Activated CD4-positive, alpha-beta T cell treated with anti-CD3 and anti-CD28 coated beads, Interleukin-2, amount 10 ng/mL, durations not matched to agents 7 days and 5 days (primary cell): Measurements from ENCODE around the gene RREB1. TPM values are rescaled to one million over a fixed set of nuclear protein-coding genes. Genes with fewer than 3 reads are reported as not detected.

Experiments
- CTCF ChIA-PET: fragments of 350-600 bp; sonication (Branson Sonifier 250); formaldehyde crosslinking; loops from one replicate; lab custom pipeline; 2021; ENCODE audit warnings: antibody characterized with exemption; lab: Charles Lee
- POLR2A ChIA-PET: fragments of 350-600 bp; sonication (Branson Sonifier 250); formaldehyde crosslinking; loops from one replicate; lab custom pipeline; 2021; ENCODE audit warnings: antibody characterized with exemption; lab: Charles Lee
- DNase-seq: peaks from one replicate; pipeline ENCODE4 v3.0.0-alpha.2; 2020
- H3K27ac Mint-ChIP-seq: one replicate; pipeline ENCODE4 v1.8.0; 2021; ENCODE audit warnings: mild to moderate bottlenecking, moderate library complexity, mixed read lengths
- H3K27me3 Mint-ChIP-seq: one replicate; pipeline ENCODE4 v1.8.0; 2021; ENCODE audit warnings: mixed read lengths
- H3K36me3 Mint-ChIP-seq: one replicate; pipeline ENCODE4 v1.8.0; 2021; ENCODE audit warnings: low read depth, mixed read lengths
- H3K4me1 Mint-ChIP-seq: one replicate; pipeline ENCODE4 v1.8.0; 2021; ENCODE audit warnings: mixed read lengths
- H3K4me3 Mint-ChIP-seq: one replicate; pipeline ENCODE4 v1.8.0; 2021; ENCODE audit warnings: mild to moderate bottlenecking, moderate library complexity, mixed read lengths
- H3K9me3 Mint-ChIP-seq: one replicate; pipeline ENCODE4 v1.8.0; 2021; ENCODE audit warnings: mixed read lengths
- total RNA-seq, 2 experiments: library from RNA; stranded (reverse); gene quantifications; one replicate each; pipeline ENCODE4 v1.2.3, GENCODE V29; 2021

The RREB1 gene
- total RNA-seq, 2 experiments from 2014 or later, result 27.2 to 30.1 TPM

- no peaks in the 10 kb centered on the region for H3K9me3 Mint-ChIP-seq
Observed at GRCh38 chr6:7241709-7242645, 134.2 kb downstream of the RREB1 start.

GRCh38 chr6:7242835-7243178 is 135.0 kb downstream of the RREB1 start:
- no peaks in the 10 kb centered on the region for H3K27me3 Mint-ChIP-seq
- ChIA-PET POLR2A (no interaction called here), CTCF (interaction anchor here (0.7 to 1.7 kb wide), 5 partner anchors 9 to 567 kb away, joined by 3 to 4 read pairs (median 3); no protein-coding TSS in a partner anchor)
- DNase-seq, result no peak
- no peaks in the 10 kb centered on the region for H3K9me3 Mint-ChIP-seq
- H3K4me3 Mint-ChIP-seq, result no peak overlapping the region
- H3K27ac Mint-ChIP-seq, result no peak overlapping the region
- H3K36me3 Mint-ChIP-seq, result peaks cover 13% of the 10 kb centered on the region
- H3K4me1 Mint-ChIP-seq, result peaks cover 25% of the 10 kb centered on the region

More at GRCh38 chr6:7241709-7242645, 134.2 kb downstream of the RREB1 start:
- ChIA-PET POLR2A (no interaction called here), CTCF (interaction anchor here (0.7 to 1.7 kb wide), 2 partner anchors 183 to 566 kb away, joined by 3 read pairs; no protein-coding TSS in a partner anchor)
- no peak for DNase-seq
- Mint-ChIP-seq H3K36me3 (peaks cover 13% of the 10 kb centered on the region), H3K4me1 (peaks cover 25% of the 10 kb centered on the region), H3K4me3 (no peak overlapping the region), H3K27ac (peak overlapping the region; percentile 39), H3K27me3 (no peaks in the 10 kb centered on the region)

GRCh38 chr6:7243179-7243981 is 135.6 kb downstream of the RREB1 start:
- Mint-ChIP-seq H3K4me1 (peaks cover 25% of the 10 kb centered on the region), H3K27me3 (no peaks in the 10 kb centered on the region), H3K4me3 (no peak overlapping the region), H3K9me3 (no peaks in the 10 kb centered on the region), H3K27ac (peak overlapping the region; percentile 16), H3K36me3 (peaks cover 13% of the 10 kb centered on the region)
- ChIA-PET POLR2A (no interaction called here), CTCF (interaction anchor here (0.6 to 2.1 kb wide), 8 partner anchors 8 to 567 kb away, joined by 3 to 6 read pairs (median 3); no protein-coding TSS in a partner anchor)
- DNase-seq, result peak; percentile 67

- peaks cover 10% of the 10 kb centered on the region for H3K36me3 Mint-ChIP-seq
- POLR2A ChIA-PET, result no interaction called here
- CTCF ChIA-PET, result interaction anchor here (0.6 to 2.1 kb wide), 2 partner anchors 9 kb away, joined by 3 to 6 read pairs; no protein-coding TSS in a partner anchor
Observed at GRCh38 chr6:7245668-7246393, 138.1 kb downstream of the RREB1 start.

GRCh38 chr6:7246401-7247178 is 138.8 kb downstream of the RREB1 start:
- H3K36me3 Mint-ChIP-seq, result peaks cover 6% of the 10 kb centered on the region
- ChIA-PET POLR2A (no interaction called here), CTCF (interaction anchor here (0.6 kb wide), 1 partner anchor 10 kb away, joined by 3 read pairs; no protein-coding TSS in a partner anchor)
- no peak overlapping the region for H3K4me3 Mint-ChIP-seq
- peaks cover 18% of the 10 kb centered on the region for H3K4me1 Mint-ChIP-seq
- H3K27ac Mint-ChIP-seq, result no peak overlapping the region
- no peaks in the 10 kb centered on the region for H3K27me3 Mint-ChIP-seq
- no peaks in the 10 kb centered on the region for H3K9me3 Mint-ChIP-seq
- DNase-seq, result no peak

More at GRCh38 chr6:7245668-7246393, 138.1 kb downstream of the RREB1 start:
- Mint-ChIP-seq H3K4me3 (no peak overlapping the region), H3K27ac (peak overlapping the region; percentile 36), H3K4me1 (peaks cover 22% of the 10 kb centered on the region), H3K27me3 (no peaks in the 10 kb centered on the region), H3K9me3 (no peaks in the 10 kb centered on the region)
- DNase-seq, result no peak

- Mint-ChIP-seq H3K36me3 (peaks cover 6% of the 10 kb centered on the region), H3K9me3 (no peaks in the 10 kb centered on the region), H3K27ac (no peak overlapping the region), H3K4me1 (peaks cover 12% of the 10 kb centered on the region), H3K27me3 (no peaks in the 10 kb centered on the region), H3K4me3 (no peak overlapping the region)
- ChIA-PET POLR2A (no interaction called here), CTCF (no interaction called here)
- no peak for DNase-seq
Observed at GRCh38 chr6:7247179-7247456, 139.4 kb downstream of the RREB1 start.

GRCh38 chr6:7247828-7248227 is 140.1 kb downstream of the RREB1 start:
- Mint-ChIP-seq H3K27me3 (no peaks in the 10 kb centered on the region), H3K36me3 (peaks cover 6% of the 10 kb centered on the region), H3K4me1 (peaks cover 9% of the 10 kb centered on the region), H3K9me3 (no peaks in the 10 kb centered on the region), H3K27ac (no peak overlapping the region), H3K4me3 (no peak overlapping the region)
- ChIA-PET CTCF (no interaction called here), POLR2A (no interaction called here)
- DNase-seq, result no peak

GRCh38 chr6:7249391-7249790 is 141.6 kb downstream of the RREB1 start:
- no peaks in the 10 kb centered on the region for H3K27me3 Mint-ChIP-seq
- CTCF ChIA-PET, result interaction anchor here (0.7 to 1.6 kb wide), 3 partner anchors 10 to 73 kb away, joined by 3 to 5 read pairs (median 3); no protein-coding TSS in a partner anchor
- no peaks in the 10 kb centered on the region for H3K4me1 Mint-ChIP-seq
- peaks cover 4% of the 10 kb centered on the region for H3K36me3 Mint-ChIP-seq
- no peak overlapping the region for H3K27ac Mint-ChIP-seq
- no peak overlapping the region for H3K4me3 Mint-ChIP-seq
- no peaks in the 10 kb centered on the region for H3K9me3 Mint-ChIP-seq
- DNase-seq, result no peak
- POLR2A ChIA-PET, result no interaction called here

GRCh38 chr6:7249946-7250643 is 142.3 kb downstream of the RREB1 start:
- H3K27me3 Mint-ChIP-seq, result no peaks in the 10 kb centered on the region
- no peaks in the 10 kb centered on the region for H3K9me3 Mint-ChIP-seq
- H3K27ac Mint-ChIP-seq, result no peak overlapping the region
- H3K4me1 Mint-ChIP-seq, result no peaks in the 10 kb centered on the region
- peaks cover 4% of the 10 kb centered on the region for H3K36me3 Mint-ChIP-seq
- POLR2A ChIA-PET, result no interaction called here
- DNase-seq, result no peak
- H3K4me3 Mint-ChIP-seq, result no peak overlapping the region
- CTCF ChIA-PET, result interaction anchor here (0.6 to 1.6 kb wide), 5 partner anchors 9 to 573 kb away, joined by 3 to 5 read pairs (median 3); no protein-coding TSS in a partner anchor

GRCh38 chr6:7250812-7251211 is 143.1 kb downstream of the RREB1 start:
- Mint-ChIP-seq H3K4me3 (no peak overlapping the region), H3K9me3 (no peaks in the 10 kb centered on the region), H3K36me3 (peaks cover 4% of the 10 kb centered on the region), H3K4me1 (no peaks in the 10 kb centered on the region), H3K27me3 (no peaks in the 10 kb centered on the region), H3K27ac (no peak overlapping the region)
- DNase-seq, result no peak
- ChIA-PET CTCF (interaction anchor here (0.6 to 1.5 kb wide), 5 partner anchors 7 to 574 kb away, joined by 3 to 4 read pairs (median 3); no protein-coding TSS in a partner anchor), POLR2A (no interaction called here)

GRCh38 chr6:7251646-7252260 is 144.0 kb downstream of the RREB1 start:
- no peak for DNase-seq
- H3K27me3 Mint-ChIP-seq, result no peaks in the 10 kb centered on the region
- H3K9me3 Mint-ChIP-seq, result peaks cover 2% of the 10 kb centered on the region
- ChIA-PET POLR2A (no interaction called here), CTCF (interaction anchor here (1.1 to 1.4 kb wide), 3 partner anchors 8 to 532 kb away, joined by 3 to 4 read pairs (median 3); no protein-coding TSS in a partner anchor)
- peaks cover 4% of the 10 kb centered on the region for H3K36me3 Mint-ChIP-seq
- H3K4me3 Mint-ChIP-seq, result no peak overlapping the region
- H3K4me1 Mint-ChIP-seq, result no peaks in the 10 kb centered on the region
- H3K27ac Mint-ChIP-seq, result no peak overlapping the region
